ENCODE results near the gene MORN2.

MORN2 gene

DNA sequence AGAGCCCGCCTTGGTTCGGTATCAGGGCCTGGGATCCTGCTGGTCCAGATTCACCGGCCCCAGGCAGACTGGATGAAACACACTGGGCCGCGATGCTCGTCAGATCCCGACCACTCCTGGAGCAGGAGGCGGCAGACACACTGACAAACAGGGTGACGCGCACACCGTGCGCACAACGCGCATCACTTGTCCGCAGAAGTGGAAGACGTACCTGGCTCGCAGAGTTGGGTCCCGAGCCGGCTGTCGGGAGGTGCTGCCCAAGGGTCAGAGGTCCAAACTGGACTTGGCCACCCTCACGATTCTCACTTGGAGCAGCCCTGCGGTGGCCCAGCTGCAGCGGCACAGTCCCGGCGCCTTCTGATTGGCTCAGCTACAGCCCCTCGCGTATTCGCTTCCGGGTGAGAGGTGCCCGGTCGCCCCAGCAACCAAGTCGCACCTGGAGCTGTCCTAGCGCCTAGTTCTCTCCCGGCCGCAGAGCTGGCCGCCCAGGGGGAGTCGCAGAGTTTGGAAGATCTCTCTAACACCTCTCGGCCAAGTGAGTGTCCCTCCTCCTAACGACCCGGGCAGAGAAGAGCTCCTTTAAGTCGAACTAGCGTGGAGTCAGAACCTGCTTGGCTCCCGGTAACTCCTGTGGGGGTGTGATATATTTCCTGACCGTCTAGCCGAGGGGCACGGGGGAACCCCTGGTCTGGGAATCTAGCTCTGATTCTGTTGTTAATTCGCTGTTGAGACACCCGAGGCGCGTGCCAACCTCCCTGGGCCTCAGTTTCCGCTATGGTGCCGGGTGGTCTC lies at the start of gene MORN2, which contains the start of gene DHX57:
MORN2 (plus strand) TSS at position 401 of the 792 bp plus-strand sequence.
DHX57 (minus strand) TSS at position 359 of the 792 bp plus-strand sequence. CDS start 7,529 bp downstream, outside the sequence.
- peak; percentile 73 for DNase-seq

DNA sequence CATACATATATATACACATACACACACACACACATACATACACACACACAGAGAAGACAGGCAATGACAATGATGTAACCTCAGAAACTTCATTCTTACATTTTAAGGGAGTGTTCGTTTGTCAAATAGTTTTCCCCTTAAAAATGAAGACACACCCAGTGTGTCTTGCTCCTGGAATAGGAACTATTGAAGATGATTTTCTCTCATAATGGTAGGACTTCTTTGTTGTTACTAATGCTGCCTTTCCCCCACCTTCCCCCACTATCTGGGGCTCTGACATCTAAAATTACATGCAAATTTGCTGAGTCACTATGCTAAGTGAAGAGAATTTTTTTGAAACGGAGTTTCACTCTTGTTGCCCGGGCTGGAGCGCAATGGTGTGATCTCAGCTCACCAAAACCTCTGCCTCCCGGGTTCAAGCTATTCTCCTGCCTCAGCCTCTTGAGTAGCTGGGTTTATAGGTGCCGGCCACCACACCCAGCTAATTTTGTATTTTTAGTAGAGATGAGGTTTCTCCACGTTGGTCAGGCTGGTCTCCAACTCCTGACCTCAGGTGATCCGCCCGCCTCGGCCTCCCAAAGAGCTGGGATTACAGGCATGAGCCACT lies 48.1 kb upstream of the MORN2 start:
- DNase-seq = peak; percentile 1

DNA sequence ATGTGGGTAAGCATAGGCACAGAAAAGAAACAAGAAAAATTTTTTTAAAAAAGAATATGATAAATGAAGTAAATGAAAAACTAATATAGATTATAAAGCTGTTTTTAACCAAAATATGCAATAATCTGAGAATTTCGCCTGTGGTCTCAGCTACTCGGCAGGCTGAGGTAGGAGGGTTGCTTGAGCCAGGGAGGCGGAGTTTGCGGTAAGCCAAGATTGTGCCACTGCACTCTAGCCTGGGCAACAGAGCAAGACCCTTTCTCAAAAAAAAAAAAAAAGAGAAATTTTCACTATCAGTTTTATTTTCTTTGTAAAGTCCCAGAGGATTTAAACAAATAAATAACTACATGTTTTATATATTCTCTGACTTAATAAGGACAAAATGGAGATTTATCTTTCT lies 47.3 kb upstream of the MORN2 start:
- no peak for DNase-seq

DNA sequence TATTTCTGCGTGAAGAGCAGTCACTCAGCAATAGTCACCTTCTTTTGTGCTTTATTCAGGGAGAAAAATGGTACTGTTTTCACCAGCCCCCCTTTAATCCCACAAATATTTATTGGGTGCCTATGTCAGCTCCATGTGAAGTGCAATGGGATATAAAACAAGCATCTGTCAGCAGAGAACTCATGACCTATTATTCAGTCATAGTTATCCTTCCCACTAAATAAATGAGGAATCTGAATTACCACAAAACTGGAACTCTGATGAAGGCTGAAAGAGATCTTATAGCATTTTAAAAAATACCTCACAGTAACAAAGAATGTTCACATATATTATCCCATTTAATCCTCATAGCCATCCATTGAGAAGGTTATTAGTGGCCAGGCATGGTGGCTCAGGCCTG lies 45.8 kb upstream of the MORN2 start:
- DNase-seq = no peak

DNA sequence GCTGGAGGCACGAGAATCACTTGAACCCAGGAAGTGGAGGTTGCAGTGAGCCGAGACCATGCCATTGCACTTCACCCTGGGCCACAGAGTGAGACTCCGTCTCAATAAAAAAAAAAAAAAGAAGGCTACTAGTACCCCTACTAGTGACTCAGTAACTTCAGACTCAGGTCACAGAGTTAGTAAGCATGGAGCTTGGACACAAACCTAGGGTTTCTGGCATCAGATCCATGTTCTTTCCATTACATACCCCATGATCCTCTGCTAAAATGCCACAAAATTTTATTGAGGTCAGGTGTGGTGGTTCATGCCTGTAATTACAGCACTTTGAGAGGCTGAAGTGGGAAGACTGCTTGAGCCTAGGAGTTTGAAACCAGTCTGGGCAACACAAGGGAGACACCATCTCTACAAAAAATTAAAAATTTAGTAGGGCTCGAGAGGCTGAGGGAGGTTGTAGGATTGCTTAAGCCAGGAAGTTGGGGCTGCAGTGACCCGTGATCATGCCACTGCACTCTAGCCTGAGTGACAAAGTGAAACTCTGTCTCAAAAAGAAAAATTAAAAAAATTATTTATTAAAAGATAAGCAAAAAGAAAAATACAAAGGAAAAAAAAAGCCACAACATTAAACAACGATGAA lies 45.1 kb upstream of the MORN2 start:
- DNase-seq = no peak

DNA sequence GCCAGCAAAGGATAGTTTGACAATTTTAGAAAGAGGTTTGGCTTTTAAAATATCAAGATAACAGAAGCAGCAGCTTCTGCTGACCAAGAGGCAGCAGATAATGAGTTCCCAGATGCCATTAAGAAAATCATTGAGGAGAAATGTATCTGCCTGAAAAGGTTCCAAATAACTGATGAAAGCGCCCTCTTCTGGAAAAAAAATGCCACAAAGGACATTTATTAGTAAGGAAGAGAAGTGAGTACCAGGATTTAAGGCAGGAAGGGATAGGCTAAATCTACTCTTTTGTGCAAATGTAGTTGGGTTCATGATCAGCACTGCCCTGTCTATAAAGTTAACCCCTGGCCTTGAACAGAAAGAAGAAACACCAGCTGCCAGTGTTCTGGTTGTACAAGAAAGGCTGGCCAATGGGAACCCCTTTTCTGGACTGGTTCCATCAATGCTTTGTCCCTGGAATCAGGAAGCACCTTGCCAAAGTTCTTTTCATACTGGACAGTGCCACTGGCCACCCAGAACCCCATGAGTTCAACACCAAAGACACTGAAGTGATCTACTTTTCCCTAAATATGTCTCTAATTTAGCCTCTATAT lies 40.7 kb upstream of the MORN2 start:
- DNase-seq = no peak

DNA sequence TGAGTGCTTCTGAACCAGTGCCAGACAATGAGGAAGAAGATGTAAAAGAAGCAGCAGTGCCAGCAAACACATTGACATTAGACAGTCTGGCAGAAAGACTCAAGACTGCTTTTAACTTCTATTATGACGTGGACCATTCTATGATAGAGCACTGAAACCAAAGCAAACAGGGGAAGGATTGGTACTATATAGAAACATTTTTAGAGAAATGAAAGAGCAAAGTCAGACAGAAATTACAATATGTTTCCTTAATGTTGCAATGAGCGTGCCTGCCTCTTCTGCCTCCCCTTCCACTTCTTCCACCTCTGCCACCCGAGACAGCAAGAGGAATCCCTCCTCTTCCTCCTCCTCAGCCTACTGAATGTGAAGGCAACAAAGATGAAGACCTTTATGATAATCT lies 39.8 kb upstream of the MORN2 start:
- DNase-seq = no peak

DNA sequence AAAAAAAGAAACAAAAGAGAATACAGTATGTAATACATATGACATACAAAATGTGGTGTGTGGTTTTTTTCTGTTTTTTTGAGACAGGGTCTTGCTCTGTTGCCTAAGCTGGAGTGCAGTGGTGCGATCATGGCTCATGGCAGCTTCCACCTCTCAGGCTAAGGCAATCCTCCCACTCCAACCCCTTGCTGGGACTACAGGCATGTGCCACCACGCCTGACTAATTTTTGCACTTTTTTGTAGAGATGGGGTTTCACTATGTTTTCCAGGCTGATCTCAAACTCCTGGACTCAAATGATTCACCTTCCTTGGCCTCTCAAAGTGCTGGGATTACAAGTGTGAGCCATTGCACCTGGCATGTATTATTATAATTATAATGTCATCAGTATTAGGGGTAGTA lies 39.0 kb upstream of the MORN2 start:
- peak; percentile 31 for DNase-seq

DNA sequence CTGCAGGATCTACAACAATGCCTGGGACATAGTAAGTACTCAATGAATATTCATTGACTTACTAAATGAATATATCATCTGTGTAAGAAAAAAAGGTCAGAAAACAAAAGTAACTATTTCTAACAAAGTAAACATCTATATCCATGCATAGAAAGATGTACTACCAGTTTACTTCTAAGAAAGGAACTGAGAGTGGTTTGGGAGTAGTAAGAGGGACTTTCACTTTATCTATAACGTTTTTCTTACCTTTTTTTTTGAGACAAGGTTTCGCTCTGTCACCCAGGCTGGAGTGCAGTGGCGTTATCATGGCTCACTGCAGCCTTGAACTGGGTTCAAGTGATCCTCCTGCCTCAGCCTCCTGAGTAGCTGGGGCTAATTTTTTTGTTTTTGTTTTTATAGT lies 25.7 kb upstream of the MORN2 start:
- DNase-seq = no peak

DNA sequence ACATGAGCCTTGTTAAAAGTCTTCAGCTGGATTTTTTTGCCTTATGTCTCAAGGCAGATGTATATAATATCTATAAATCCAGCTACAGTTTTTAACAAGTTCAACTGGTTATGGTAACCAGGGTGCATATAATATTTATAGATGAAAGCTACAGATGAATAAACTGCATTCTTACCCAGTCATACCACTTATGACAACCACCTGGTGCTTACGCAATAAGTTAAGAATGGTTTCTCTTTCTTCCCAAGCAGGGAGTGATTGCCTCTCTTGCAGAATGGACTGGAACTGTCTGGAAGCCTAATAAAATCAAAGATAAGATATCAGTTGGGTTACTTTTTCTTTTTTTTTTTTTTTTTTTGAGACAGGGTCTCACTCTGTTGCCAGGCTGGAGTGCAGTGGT lies 19.6 kb upstream of the MORN2 start:
- no peak for DNase-seq

DNA sequence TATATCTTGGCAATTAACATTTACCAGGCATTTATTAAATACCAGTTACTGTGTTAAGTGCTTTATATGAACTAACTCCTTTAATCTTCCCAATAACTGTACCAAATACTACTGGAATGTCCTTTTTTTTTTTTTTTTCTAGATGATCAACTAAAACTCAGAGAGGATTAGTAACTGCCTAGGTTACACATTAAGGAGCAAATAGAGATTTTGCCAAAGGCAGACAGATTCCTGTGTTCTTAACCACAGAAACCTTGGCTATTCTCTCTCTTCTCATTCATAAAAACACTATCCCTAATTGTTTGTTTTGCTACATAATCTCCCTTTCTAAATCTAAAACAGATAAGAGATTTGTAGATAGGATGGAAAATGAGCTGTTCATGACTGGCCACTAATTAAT lies 13.3 kb upstream of the MORN2 start:
- peak; percentile 27 for DNase-seq

DNA sequence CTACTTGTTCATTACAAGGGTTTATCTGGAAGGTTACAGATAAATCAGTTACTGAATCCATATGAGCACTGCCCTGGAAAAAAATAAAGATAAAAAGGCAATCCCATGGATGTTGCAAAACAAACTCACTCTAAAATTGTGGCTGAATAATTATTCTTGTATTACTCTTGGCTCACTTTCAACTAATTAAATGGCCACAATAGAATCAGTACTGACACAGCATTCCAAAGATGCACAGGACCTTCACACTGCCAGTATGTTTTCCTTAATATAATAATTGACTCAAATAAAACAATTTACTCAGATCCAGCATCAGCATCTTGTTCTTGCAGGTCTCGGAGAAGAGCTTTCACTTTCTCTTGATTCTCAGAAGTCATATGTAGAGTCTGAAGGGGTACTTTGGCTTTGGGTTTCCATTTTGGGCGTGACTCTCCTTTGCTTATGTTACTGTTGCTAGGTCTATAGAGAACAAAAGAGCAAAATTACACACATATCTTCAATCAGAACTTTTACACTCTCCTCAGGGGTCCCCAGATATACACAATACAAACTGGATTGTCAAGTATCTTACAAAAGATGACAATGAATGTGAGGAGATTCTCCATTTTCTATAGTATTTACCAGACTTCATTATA lies 12.6 kb upstream of the MORN2 start:
- peak; percentile 54 for DNase-seq

DNA sequence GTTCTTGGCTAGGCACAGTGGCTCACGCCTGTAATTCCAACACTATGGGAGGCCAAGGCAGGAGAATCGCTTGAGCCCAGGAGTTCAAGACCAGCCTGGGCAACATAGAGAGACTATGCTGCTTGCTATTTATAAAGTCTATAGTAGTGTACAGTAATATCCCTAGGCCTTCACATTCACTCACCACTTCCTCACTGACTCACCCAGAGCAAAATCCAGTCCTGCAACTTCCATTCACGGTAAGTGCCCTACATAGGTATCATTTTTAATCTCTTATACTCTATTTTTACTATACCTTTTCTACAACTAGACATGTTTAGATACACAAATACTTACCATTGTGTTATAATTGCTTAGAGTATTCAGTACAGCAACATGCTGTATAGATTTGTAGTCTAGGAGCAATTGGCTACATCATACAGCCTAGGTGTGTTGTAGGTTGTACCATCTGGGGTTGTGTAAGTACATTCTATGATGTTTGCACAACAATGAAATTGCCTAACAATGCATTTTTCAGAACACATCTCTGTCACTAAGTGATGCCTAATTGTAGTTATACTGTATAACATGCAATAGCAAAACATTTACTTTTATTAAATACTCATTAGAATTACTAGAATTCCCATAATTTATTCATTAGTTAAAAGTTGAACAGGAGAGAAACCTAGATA lies 8.9 kb upstream of the MORN2 start:
- DNase-seq = no peak

DNA sequence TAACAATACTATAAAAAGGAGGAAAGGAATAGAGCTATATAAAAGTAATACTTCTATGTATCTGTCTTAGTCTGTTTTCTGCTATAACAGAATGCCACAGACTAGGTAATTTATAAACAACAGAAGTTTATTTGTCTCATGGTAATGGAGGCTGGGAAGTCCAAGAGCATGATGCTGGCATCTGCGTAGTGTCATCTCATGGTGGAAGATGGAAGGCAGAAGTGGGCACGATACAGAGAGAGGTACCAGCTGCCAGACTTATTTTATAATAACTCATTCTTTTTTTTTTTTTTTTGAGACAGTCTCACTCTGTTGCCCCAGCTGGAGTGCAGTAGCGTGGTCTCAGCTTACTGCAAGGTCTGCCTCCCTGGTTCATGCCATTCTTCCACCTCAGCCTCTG lies 4.3 kb upstream of the MORN2 start:
- DNase-seq = no peak

DNA sequence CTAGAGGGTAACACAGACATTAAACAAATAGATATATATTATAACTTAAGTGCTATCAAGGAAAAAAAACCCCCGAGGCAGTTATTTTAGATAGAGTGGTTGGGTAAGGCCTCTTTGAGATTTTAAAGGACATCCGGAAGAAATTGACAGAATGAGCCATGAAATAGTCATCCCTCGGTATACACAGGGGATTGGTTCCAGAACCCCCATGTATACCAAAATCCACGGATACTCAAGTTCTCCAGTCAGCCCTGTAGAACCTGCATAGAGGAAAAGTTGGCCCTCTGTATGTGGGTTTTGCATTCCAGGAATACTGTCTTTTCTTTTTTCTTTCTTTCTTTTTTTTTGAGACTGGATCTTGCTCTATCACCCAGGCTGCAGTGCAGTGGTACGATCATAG lies 2.0 kb upstream of the MORN2 start:
- DNase-seq = no peak

DNA sequence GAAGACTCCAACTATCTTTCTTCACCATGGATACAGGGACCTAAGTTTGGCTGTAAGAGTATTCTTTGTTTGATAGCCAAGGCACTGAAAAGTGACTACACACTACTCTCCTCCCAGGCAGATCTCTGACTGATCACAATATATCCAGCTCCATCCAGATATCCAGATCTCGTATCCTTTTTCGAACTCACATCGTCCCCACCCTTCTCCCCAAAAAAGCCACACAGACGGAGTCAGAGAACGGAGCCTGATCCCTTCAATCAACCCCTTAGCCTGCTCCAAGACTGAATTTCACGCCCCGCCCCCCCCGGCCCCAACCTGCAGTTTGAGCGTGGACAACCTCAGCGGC lies 575 bp upstream of the MORN2 start:
- DNase-seq = no peak

DNA sequence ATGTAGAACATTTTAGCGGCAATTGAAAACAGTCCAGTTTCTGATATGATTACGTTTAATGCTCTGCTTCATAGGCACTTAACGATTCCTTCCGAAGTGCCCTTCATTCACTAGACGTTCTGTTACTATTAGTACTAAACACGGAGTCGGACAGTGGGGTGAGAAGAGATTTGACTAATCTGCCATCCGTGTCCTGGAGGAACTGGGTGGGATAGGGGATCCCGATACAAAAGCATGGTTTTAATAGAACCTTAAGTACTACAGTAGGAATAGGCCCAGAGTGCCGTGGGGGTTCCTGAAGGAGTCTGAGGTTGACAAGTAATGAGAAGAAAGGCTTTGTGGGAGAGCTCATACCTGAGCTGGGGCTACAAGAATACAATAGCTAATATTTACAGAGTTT lies 631 bp downstream of the MORN2 start:
- DNase-seq = no peak

DNA sequence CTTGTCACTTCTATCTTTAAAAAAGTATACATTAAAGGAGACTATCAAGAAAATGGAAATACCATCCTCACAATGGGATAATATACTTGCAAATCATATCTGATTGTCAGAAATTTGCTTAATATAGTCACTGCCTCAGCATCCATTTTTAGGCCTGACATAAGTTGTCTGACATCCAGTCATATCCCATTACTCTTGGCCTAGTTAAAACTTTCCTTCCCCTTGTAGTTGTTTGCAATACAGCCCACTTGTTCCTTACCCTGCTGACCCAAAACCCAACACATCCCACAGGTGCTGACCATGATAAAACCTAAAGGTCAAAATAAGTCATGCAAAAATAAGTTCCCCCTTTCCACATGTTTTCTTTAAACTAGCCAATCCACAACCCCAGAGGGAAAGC lies 10.3 kb downstream of the MORN2 start:
- DNase-seq = no peak

DNA sequence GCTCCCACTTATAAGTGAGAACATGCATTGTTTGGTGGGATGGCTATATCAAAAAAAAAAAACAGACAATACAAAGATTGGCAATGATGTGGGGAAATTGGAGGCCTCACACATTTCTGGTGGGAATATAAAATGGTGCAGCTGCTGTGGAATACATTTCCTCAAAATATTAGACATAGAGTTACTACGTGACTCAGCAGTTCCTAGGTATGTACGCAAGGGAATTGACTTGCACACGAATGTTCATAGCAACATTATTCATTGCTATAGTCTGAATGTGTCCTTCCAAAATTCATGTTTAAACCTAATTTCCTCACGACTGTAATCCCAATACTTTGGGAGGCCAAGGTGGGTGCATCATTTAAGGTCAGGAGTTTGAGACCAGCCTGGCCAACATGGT lies 11.6 kb downstream of the MORN2 start:
- no peak for DNase-seq

DNA sequence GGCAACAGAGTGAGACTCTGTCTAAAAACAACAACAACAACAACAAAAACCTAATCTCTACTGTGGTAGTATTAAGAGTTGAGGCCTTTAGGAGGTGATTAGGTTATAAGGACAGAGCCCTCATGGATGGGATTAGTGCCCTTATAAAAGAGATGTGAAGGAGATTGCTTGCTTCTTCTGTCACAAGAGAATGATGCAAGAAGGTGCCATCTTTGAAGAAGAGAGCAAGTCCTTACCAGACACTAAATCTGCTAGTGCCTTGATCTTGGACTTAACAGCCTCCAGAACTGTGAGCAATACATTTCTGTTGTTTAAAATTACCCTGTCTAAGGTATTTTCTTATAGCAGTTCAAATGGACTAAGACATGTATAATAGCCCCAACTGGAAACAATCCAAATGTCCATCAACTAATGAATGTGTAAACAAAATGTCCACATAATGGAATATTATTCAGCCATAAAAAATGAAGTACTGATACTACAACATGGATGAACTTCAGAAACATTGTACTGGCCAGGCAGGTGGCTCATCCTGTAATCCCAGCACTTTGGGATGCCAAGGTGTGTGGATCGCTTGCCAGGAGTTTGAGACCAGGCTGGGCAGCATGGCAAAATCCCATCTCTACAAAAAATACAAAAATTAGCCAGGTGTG lies 12.3 kb downstream of the MORN2 start:
- no peak for DNase-seq

DNA sequence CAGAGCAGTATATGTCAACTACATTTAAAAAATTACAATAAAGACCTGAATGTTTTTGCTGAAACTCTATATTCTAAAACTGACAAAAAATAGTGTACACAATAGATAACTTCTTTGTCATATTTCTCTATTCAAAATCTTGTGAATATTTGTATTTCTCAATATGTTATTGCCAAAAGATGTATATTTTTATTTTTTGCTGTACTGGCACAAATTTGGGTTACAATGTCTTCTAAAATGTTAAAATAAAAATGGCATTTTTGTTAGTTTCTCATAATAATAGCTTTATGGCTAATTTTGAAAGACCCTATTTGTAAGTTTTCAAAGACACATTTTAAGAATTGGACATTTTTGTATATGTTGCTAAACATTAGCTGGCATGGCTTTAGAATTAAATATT lies 13.3 kb downstream of the MORN2 start:
- DNase-seq = no peak

DNA sequence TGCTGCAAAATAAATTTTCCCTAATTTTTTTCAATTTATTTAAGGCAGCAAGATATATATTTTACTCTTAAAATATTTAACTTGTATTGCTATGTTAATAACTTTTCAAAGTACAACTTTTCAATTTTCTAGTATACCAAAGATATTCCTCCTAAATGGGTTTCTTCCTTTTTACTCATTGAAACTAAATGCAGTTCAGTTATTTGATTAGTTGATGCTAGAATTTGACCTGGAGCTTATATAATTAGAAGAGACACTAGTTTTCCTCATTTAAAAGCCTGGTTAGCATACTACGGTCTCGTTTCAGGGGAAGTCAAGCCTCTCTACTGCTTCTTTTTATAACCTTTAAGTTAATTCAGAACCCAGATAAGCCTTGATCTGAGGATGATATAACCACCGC lies 13.8 kb downstream of the MORN2 start, which contains the start of gene ARHGEF33:
ARHGEF33 (plus strand) TSS at position 301 of the 400 bp plus-strand sequence. CDS start 29,573 bp downstream, outside the sequence.
- DNase-seq = no peak

Measured in kidney glomerular epithelial cell (primary cell).